H1 (cell line): ENCODE results near the gene PRKAR1B. TPM values are rescaled to one million over a fixed set of nuclear protein-coding genes. Genes with fewer than 3 reads are reported as not detected.

Experiments
- CBX5 ChIP-seq: fragments of 300-800, 300-1000 bp; sonication (generic); IDR thresholded peaks from 2 replicates; pipeline ENCODE4 v1.7.1; 2016; ENCODE audit warnings: antibody characterized with exemption, low read length, low read depth
- GABPA ChIP-seq: IDR thresholded peaks from 2 replicates; pipeline ENCODE4 v1.6.1; 2011; ENCODE audit warnings: mild to moderate bottlenecking, low read length, moderate library complexity, borderline replicate concordance; ENCODE audit not compliant: insufficient read depth
- KDM5A ChIP-seq: fragments of 200-600 bp; IDR thresholded peaks from 2 replicates; pipeline ENCODE4 v1.7.1; 2012; ENCODE audit warnings: mild to moderate bottlenecking, low read length, inconsistent platforms, mixed read lengths
- MAFK ChIP-seq: IDR thresholded peaks from 2 replicates; pipeline ENCODE4 v1.6.1; 2012; ENCODE audit warnings: low read depth, mild to moderate bottlenecking, improper control_type of control experiment, low read length
- RBBP5 ChIP-seq: IDR thresholded peaks from 2 replicates; pipeline ENCODE4 v1.7.1; 2012; ENCODE audit warnings: low read depth, mild to moderate bottlenecking, inconsistent platforms, low read length, moderate library complexity, borderline replicate concordance
- TEAD4 ChIP-seq: IDR thresholded peaks from 2 replicates; pipeline ENCODE4 v1.6.1; 2012; ENCODE audit warnings: low read depth, low read length, inconsistent platforms, mixed read lengths
- polyA plus RNA-seq, 7 experiments: library from polyadenylated mRNA; depleted of rRNA in 3 of 7; stranded (reverse) in 5 of 7; unstranded in 2 of 7; fragments of >200 nt in 5 of 7; fragments of 200-250 nt in 2 of 7; gene quantifications; 1 replicate in 5 of 7; 2 replicates in 1 of 7; 4 replicates in 1 of 7; pipeline versions ENCODE4 v1.2.1 to v1.2.3, GENCODE V29; 2011 to 2013; ENCODE audit warnings: missing spikeins in 2 of 7, mixed read lengths in 2 of 7
- total RNA-seq: library from RNA; stranded (reverse); fragmentation: NEBNext Ultra II Directional; extraction: Animal tissue kit (Norgen Biotek cat#: 25700); gene quantifications from 2 replicates; pipeline ENCODE4 v1.2.1, GENCODE V29; 2021
- TF ChIP-seq, protein P1 (sequence below): fragments of 300-600 bp; sonication (generic); IDR thresholded peaks from 2 replicates; pipeline ENCODE4 v1.7.1; 2012; ENCODE audit warnings: low read length, moderate library complexity, mild to moderate bottlenecking, inconsistent platforms; ENCODE audit not compliant: insufficient replicate concordance

Gene PRKAR1B
- total and polyA plus RNA-seq, 2 of the 8 experiments (the other 6 are each of a cell fraction or from before 2014, with no cell fraction given), result 12.3 to 55.7 TPM

DNA sequence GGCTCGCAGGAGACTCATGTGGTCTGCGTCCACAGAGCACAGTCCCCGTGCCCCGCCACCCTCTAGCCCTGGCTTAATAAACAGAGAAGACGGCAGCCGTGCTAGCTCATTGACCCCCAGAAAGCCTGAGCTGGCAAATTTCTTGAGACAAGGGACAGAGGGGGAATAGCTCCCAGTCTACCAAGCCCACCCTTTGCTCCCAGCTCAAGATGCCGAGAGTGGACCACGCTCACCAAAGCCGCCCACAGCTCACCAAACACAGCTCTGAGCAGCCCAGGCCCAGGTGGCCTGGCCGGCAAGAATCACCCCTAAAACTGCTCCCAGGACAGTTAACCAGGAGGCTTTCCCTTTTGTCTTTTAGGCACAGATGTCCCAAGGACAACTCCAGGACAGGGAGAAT is 212.8 kb downstream of the PRKAR1B start (continued):
- TF ChIP-seq, protein P1, sequence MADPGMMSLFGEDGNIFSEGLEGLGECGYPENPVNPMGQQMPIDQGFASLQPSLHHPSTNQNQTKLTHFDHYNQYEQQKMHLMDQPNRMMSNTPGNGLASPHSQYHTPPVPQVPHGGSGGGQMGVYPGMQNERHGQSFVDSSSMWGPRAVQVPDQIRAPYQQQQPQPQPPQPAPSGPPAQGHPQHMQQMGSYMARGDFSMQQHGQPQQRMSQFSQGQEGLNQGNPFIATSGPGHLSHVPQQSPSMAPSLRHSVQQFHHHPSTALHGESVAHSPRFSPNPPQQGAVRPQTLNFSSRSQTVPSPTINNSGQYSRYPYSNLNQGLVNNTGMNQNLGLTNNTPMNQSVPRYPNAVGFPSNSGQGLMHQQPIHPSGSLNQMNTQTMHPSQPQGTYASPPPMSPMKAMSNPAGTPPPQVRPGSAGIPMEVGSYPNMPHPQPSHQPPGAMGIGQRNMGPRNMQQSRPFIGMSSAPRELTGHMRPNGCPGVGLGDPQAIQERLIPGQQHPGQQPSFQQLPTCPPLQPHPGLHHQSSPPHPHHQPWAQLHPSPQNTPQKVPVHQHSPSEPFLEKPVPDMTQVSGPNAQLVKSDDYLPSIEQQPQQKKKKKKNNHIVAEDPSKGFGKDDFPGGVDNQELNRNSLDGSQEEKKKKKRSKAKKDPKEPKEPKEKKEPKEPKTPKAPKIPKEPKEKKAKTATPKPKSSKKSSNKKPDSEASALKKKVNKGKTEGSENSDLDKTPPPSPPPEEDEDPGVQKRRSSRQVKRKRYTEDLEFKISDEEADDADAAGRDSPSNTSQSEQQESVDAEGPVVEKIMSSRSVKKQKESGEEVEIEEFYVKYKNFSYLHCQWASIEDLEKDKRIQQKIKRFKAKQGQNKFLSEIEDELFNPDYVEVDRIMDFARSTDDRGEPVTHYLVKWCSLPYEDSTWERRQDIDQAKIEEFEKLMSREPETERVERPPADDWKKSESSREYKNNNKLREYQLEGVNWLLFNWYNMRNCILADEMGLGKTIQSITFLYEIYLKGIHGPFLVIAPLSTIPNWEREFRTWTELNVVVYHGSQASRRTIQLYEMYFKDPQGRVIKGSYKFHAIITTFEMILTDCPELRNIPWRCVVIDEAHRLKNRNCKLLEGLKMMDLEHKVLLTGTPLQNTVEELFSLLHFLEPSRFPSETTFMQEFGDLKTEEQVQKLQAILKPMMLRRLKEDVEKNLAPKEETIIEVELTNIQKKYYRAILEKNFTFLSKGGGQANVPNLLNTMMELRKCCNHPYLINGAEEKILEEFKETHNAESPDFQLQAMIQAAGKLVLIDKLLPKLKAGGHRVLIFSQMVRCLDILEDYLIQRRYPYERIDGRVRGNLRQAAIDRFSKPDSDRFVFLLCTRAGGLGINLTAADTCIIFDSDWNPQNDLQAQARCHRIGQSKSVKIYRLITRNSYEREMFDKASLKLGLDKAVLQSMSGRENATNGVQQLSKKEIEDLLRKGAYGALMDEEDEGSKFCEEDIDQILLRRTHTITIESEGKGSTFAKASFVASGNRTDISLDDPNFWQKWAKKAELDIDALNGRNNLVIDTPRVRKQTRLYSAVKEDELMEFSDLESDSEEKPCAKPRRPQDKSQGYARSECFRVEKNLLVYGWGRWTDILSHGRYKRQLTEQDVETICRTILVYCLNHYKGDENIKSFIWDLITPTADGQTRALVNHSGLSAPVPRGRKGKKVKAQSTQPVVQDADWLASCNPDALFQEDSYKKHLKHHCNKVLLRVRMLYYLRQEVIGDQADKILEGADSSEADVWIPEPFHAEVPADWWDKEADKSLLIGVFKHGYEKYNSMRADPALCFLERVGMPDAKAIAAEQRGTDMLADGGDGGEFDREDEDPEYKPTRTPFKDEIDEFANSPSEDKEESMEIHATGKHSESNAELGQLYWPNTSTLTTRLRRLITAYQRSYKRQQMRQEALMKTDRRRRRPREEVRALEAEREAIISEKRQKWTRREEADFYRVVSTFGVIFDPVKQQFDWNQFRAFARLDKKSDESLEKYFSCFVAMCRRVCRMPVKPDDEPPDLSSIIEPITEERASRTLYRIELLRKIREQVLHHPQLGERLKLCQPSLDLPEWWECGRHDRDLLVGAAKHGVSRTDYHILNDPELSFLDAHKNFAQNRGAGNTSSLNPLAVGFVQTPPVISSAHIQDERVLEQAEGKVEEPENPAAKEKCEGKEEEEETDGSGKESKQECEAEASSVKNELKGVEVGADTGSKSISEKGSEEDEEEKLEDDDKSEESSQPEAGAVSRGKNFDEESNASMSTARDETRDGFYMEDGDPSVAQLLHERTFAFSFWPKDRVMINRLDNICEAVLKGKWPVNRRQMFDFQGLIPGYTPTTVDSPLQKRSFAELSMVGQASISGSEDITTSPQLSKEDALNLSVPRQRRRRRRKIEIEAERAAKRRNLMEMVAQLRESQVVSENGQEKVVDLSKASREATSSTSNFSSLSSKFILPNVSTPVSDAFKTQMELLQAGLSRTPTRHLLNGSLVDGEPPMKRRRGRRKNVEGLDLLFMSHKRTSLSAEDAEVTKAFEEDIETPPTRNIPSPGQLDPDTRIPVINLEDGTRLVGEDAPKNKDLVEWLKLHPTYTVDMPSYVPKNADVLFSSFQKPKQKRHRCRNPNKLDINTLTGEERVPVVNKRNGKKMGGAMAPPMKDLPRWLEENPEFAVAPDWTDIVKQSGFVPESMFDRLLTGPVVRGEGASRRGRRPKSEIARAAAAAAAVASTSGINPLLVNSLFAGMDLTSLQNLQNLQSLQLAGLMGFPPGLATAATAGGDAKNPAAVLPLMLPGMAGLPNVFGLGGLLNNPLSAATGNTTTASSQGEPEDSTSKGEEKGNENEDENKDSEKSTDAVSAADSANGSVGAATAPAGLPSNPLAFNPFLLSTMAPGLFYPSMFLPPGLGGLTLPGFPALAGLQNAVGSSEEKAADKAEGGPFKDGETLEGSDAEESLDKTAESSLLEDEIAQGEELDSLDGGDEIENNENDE, result no peak
- TF ChIP-seq GABPA, result no peak
- TF ChIP-seq RBBP5, result no peak
- no peak for TF ChIP-seq TEAD4
- no peak for TF ChIP-seq MAFK
- TF ChIP-seq KDM5A, result no peak
- TF ChIP-seq CBX5, result no peak
